HEK293 (cell line): ENCODE results near the gene RNASET2.

ENCODE experiments used
- CTCF ChIA-PET: fragments of 350-600 bp; formaldehyde crosslinking; extraction: SDS; loops from one replicate; lab custom pipeline; 2021; ENCODE audit warnings: antibody characterized with exemption; lab: Yijun Ruan, JAX
- POLR2A ChIA-PET: fragments of 300-600 bp; formaldehyde crosslinking; extraction: SDS; loops from one replicate; lab custom pipeline; 2020; ENCODE audit warnings: antibody characterized with exemption, inconsistent platforms; lab: Yijun Ruan, JAX
- H3K27ac ChIP-seq: fragments of 200-500 bp; sonication (Bioruptor generic); 2 replicates; pipeline ENCODE4 v1.5.1; 2014; ENCODE audit warnings: low read depth, low read length, control low read depth, inconsistent platforms; ENCODE audit errors: extremely low read depth
- H3K36me3 ChIP-seq, 2 experiments: fragments of 200-500 bp in 1 of 2; sonication (Bioruptor generic) in 1 of 2; 1 replicate in 1 of 2; 2 replicates in 1 of 2; pipeline ENCODE4 v1.5.1; 2014 to 2017; ENCODE audit warnings: inconsistent platforms in 2 of 2, low read length in 2 of 2; ENCODE audit not compliant: control insufficient read depth in 2 of 2, insufficient read depth in 1 of 2
- H3K4me1 ChIP-seq: fragments of 200-500 bp; sonication (Bioruptor generic); 2 replicates; pipeline ENCODE4 v1.5.1; 2014; ENCODE audit warnings: mild to moderate bottlenecking, low read length, inconsistent platforms; ENCODE audit not compliant: control insufficient read depth, insufficient read depth
- H3K4me3 ChIP-seq: 2 replicates; pipeline ENCODE4 v1.5.1; 2011; ENCODE audit warnings: low read depth, mild to moderate bottlenecking, control low read depth, low read length, moderate library complexity
- H3K9me3 ChIP-seq: fragments of 200-500 bp; sonication (Bioruptor generic); 2 replicates; pipeline ENCODE4 v1.5.1; 2014; ENCODE audit warnings: low read depth, low read length, inconsistent platforms; ENCODE audit not compliant: control insufficient read depth, insufficient read depth
- GLI2 ChIP-seq: fragments of 450-650 bp; formaldehyde crosslinking; IDR thresholded peaks from 2 replicates; pipeline ENCODE4; 2017; ENCODE audit warnings: missing biosample characterization, missing genetic modification characterization, low read depth, borderline replicate concordance
- GLIS2 ChIP-seq: fragments of 450-650 bp; formaldehyde crosslinking; IDR thresholded peaks from 2 replicates; pipeline ENCODE4 v1.5.1; 2016; ENCODE audit warnings: missing biosample characterization, missing genetic modification characterization
- MEIS1 ChIP-seq: sonication (generic); formaldehyde crosslinking; IDR thresholded peaks from 2 replicates; pipeline ENCODE4 v1.8.1; 2022; ENCODE audit warnings: missing genetic modification reagents, mild to moderate bottlenecking, borderline replicate concordance
- YY1 ChIP-seq: fragments of 450-650 bp; formaldehyde crosslinking; IDR thresholded peaks from 2 replicates; pipeline ENCODE4 v1.5.1; 2018; ENCODE audit warnings: missing biosample characterization, missing genetic modification characterization
- ZBTB8A ChIP-seq: fragments of 450-650 bp; formaldehyde crosslinking; IDR thresholded peaks from 2 replicates; pipeline ENCODE4 v1.5.1; 2016; ENCODE audit warnings: missing biosample characterization, missing genetic modification characterization
- ZFP37 ChIP-seq: fragments of 450-650 bp; formaldehyde crosslinking; IDR thresholded peaks from 2 replicates; pipeline ENCODE4 v1.5.1; 2016; ENCODE audit warnings: missing biosample characterization, missing genetic modification characterization
- ZNF19 ChIP-seq: fragments of 450-650 bp; formaldehyde crosslinking; IDR thresholded peaks from 2 replicates; pipeline ENCODE4; 2016; ENCODE audit warnings: missing biosample characterization, missing genetic modification characterization, low read depth
- ZNF24 ChIP-seq: fragments of 450-650 bp; formaldehyde crosslinking; IDR thresholded peaks from 2 replicates; pipeline ENCODE4 v1.5.1; 2016; ENCODE audit warnings: missing biosample characterization, missing genetic modification characterization
- ZNF324 ChIP-seq: fragments of 450-650 bp; formaldehyde crosslinking; IDR thresholded peaks from 2 replicates; pipeline ENCODE4 v1.5.1; 2016; ENCODE audit warnings: missing biosample characterization, missing genetic modification characterization
- ZNF366 ChIP-seq: fragments of 450-650 bp; formaldehyde crosslinking; conservative IDR thresholded peaks from 2 replicates; pipeline ENCODE4 v1.5.1; 2016; ENCODE audit warnings: missing biosample characterization, missing genetic modification characterization
- ZNF394 ChIP-seq: fragments of 450-650 bp; formaldehyde crosslinking; IDR thresholded peaks from 2 replicates; pipeline ENCODE4 v1.5.1; 2016; ENCODE audit warnings: missing biosample characterization, missing genetic modification characterization, mild to moderate bottlenecking, moderate library complexity, borderline replicate concordance
- ZNF404 ChIP-seq: fragments of 450-650 bp; formaldehyde crosslinking; IDR thresholded peaks from 2 replicates; pipeline ENCODE4 v1.5.1; 2017; ENCODE audit warnings: missing biosample characterization, missing genetic modification characterization
- ZNF529 ChIP-seq: fragments of 450-650 bp; formaldehyde crosslinking; IDR thresholded peaks from 2 replicates; pipeline ENCODE4 v1.5.1; 2017; ENCODE audit warnings: missing genetic modification characterization, missing biosample characterization; ENCODE audit not compliant: insufficient replicate concordance
- ZNF585B ChIP-seq: fragments of 450-650 bp; formaldehyde crosslinking; IDR thresholded peaks from 2 replicates; pipeline ENCODE4 v1.5.1; 2016; ENCODE audit warnings: missing biosample characterization, missing genetic modification characterization
- ZNF600 ChIP-seq: fragments of 450-650 bp; formaldehyde crosslinking; IDR thresholded peaks from 2 replicates; pipeline ENCODE4 v1.5.1; 2016; ENCODE audit warnings: missing biosample characterization, missing genetic modification characterization
- ZNF621 ChIP-seq: fragments of 450-650 bp; formaldehyde crosslinking; IDR thresholded peaks from 2 replicates; pipeline ENCODE4 v1.5.1; 2017; ENCODE audit warnings: missing biosample characterization, missing genetic modification characterization
- ZNF660 ChIP-seq: fragments of 450-650 bp; IDR thresholded peaks from 2 replicates; pipeline ENCODE4 v1.5.1; 2018; ENCODE audit warnings: missing biosample characterization, mild to moderate bottlenecking, missing genetic modification characterization
- TF ChIP-seq, protein P1 (sequence below): fragments of 450-650 bp; formaldehyde crosslinking; IDR thresholded peaks from 2 replicates; pipeline ENCODE4 v1.5.1; 2016; ENCODE audit warnings: missing biosample characterization, missing genetic modification characterization
- TF ChIP-seq, protein P2 (sequence below): fragments of 450-650 bp; formaldehyde crosslinking; IDR thresholded peaks from 2 replicates; pipeline ENCODE4 v1.5.1; 2017; ENCODE audit warnings: missing biosample characterization, missing genetic modification characterization
- TF ChIP-seq, protein P3 (sequence below): fragments of 450-650 bp; formaldehyde crosslinking; IDR thresholded peaks from 2 replicates; pipeline ENCODE4 v1.5.1; 2016; ENCODE audit warnings: missing biosample characterization, missing genetic modification characterization
- TF ChIP-seq, protein P4 (sequence below): fragments of 450-650 bp; formaldehyde crosslinking; IDR thresholded peaks from 2 replicates; pipeline ENCODE4 v1.5.1; 2016; ENCODE audit warnings: missing biosample characterization, missing genetic modification characterization
- TF ChIP-seq, protein P5 (sequence below): fragments of 450-650 bp; formaldehyde crosslinking; IDR thresholded peaks from 2 replicates; pipeline ENCODE4; 2016; ENCODE audit warnings: missing biosample characterization, missing genetic modification characterization
- TF ChIP-seq, protein P6 (sequence below): fragments of 450-650 bp; formaldehyde crosslinking; IDR thresholded peaks from 2 replicates; pipeline ENCODE4 v1.5.1; 2016; ENCODE audit warnings: missing biosample characterization, missing genetic modification characterization, low read depth

RNASET2 gene

DNA sequence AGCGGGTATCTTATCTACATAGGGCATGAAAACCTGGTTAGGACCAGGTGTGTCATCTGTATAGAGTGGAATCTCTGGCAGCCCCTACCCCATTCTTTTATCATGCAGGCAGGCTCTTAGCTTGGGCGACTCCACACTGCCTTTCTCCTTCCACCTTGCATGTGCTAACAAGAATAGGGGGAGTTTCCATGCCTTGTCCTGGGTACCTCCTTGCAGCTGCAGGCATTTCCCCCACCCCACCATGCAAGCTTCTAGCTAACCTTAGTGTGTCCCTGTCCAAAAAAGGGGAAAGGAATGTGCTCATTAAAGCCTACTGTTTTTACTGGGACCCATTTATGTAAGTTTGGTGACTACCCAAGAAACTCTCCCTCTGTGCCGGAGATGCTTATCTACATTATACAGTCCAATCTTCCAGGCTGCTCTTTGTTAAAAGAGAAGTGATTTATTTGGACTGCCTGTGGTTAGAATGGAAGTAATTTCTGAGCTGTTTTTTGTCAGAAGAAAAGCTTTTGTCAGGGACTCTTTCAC, 32.4 kb upstream of the RNASET2 start (continued):
- TF ChIP-seq, protein P1, sequence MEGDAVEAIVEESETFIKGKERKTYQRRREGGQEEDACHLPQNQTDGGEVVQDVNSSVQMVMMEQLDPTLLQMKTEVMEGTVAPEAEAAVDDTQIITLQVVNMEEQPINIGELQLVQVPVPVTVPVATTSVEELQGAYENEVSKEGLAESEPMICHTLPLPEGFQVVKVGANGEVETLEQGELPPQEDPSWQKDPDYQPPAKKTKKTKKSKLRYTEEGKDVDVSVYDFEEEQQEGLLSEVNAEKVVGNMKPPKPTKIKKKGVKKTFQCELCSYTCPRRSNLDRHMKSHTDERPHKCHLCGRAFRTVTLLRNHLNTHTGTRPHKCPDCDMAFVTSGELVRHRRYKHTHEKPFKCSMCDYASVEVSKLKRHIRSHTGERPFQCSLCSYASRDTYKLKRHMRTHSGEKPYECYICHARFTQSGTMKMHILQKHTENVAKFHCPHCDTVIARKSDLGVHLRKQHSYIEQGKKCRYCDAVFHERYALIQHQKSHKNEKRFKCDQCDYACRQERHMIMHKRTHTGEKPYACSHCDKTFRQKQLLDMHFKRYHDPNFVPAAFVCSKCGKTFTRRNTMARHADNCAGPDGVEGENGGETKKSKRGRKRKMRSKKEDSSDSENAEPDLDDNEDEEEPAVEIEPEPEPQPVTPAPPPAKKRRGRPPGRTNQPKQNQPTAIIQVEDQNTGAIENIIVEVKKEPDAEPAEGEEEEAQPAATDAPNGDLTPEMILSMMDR (tag by site-specific recombination), result no peak
- TF ChIP-seq, protein P2, sequence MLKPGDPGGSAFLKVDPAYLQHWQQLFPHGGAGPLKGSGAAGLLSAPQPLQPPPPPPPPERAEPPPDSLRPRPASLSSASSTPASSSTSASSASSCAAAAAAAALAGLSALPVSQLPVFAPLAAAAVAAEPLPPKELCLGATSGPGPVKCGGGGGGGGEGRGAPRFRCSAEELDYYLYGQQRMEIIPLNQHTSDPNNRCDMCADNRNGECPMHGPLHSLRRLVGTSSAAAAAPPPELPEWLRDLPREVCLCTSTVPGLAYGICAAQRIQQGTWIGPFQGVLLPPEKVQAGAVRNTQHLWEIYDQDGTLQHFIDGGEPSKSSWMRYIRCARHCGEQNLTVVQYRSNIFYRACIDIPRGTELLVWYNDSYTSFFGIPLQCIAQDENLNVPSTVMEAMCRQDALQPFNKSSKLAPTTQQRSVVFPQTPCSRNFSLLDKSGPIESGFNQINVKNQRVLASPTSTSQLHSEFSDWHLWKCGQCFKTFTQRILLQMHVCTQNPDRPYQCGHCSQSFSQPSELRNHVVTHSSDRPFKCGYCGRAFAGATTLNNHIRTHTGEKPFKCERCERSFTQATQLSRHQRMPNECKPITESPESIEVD, result peak; percentile 43; the same call in 1 of the 2 replicates
- no peak for TF ChIP-seq GLIS2 (tag by site-specific recombination)
- TF ChIP-seq, all 188 proteins: peak for 4

DNA sequence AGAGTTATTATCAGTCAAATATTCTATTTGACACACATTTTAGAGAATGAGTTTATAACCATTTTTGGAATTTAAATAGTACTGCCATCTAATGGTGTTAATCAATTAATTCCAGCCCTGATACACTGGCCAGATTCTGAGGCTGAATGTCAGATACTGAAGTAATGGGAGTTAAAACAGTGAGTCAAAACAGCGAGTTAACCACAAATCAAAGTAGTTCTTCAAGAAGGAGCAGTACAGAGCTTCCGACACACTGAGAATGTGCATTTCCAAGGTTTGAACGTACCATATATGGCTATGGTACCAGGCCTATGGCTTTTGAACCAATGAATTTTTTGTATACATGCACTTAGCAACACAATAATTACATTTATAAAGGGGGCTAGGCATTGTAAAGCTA, 31.6 kb upstream of the RNASET2 start:
- no peak overlapping the region for H3K27ac ChIP-seq
- H3K4me3 ChIP-seq, result no peak overlapping the region
- peaks cover 0 to 26% of the 10 kb centered on the region in 2 experiments; a peak in 2 of 3 replicates for H3K36me3 ChIP-seq
- no peaks in the 10 kb centered on the region for H3K4me1 ChIP-seq
- H3K9me3 ChIP-seq, result no peaks in the 10 kb centered on the region
- TF ChIP-seq ZNF324, result no peak
- no peak for TF ChIP-seq ZBTB8A
- TF ChIP-seq ZNF585B (tag by site-specific recombination), result no peak
- TF ChIP-seq, protein P3, sequence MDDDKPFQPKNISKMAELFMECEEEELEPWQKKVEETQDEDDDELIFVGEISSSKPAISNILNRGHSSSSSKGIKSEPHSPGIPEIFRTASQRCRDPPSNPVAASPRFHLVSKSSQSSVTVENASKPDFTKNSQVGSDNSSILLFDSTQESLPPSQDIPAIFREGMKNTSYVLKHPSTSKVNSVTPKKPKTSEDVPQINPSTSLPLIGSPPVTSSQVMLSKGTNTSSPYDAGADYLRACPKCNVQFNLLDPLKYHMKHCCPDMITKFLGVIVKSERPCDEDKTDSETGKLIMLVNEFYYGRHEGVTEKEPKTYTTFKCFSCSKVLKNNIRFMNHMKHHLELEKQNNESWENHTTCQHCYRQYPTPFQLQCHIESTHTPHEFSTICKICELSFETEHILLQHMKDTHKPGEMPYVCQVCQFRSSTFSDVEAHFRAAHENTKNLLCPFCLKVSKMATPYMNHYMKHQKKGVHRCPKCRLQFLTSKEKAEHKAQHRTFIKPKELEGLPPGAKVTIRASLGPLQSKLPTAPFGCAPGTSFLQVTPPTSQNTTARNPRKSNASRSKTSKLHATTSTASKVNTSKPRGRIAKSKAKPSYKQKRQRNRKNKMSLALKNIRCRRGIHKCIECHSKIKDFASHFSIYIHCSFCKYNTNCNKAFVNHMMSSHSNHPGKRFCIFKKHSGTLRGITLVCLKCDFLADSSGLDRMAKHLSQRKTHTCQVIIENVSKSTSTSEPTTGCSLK (tag by site-specific recombination), result no peak
- no peak for TF ChIP-seq ZNF621
- TF ChIP-seq ZNF404 (tag by site-specific recombination), result no peak
- CTCF ChIA-PET, result interaction anchor here (0.6 to 3.0 kb wide), 10 partner anchors 8 to 213 kb away, joined by 3 to 33 read pairs (median 4); no protein-coding TSS in a partner anchor
- POLR2A ChIA-PET, result interaction anchor here (2.6 kb wide), 1 partner anchor 11 kb away, joined by 29 read pairs; the partner anchor contains the start of gene CEP43

DNA sequence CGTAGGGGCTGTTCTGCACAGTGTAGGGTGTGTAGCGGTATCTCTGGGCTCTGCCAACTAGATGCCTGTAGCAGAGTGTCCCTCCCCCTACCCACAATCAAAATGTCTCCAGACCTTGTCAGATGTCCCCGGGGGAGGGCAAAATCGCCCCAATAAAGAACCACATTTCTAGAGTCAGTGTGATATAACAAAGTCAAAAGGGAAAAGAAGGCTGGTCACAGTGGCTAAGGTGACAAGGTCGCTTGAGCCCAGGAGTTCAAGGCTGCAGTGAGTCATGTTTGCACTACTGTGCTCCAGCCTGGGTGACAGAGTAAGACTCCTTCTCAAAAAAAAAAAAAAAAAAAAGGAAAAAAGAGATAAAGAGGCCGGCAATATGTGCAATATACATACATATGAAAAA, 31.1 kb upstream of the RNASET2 start:
- CTCF ChIA-PET, result interaction anchor here (1.0 to 3.0 kb wide), 5 partner anchors 9 to 212 kb away, joined by 3 to 33 read pairs (median 5); no protein-coding TSS in a partner anchor
- Histone ChIP-seq H3K9me3 (no peaks in the 10 kb centered on the region), H3K27ac (no peak overlapping the region), H3K4me3 (no peak overlapping the region), H3K36me3 (peaks cover 0 to 27% of the 10 kb centered on the region in 2 experiments; a peak in 2 of 3 replicates), H3K4me1 (no peaks in the 10 kb centered on the region)
- POLR2A ChIA-PET, result interaction anchor here (2.6 kb wide), 1 partner anchor 11 kb away, joined by 29 read pairs; the partner anchor contains the start of gene CEP43
- TF ChIP-seq ZFP37 (no peak), ZNF19 (tag by site-specific recombination) (no peak), MEIS1 (no peak), ZNF660 (no peak), ZNF366 (no peak), ZNF24 (tag by site-specific recombination) (no peak), ZNF529 (tag by site-specific recombination) (no peak), ZNF600 (no peak), YY1 (tag by site-specific recombination) (no peak), ZNF394 (tag by site-specific recombination) (no peak), GLI2 (tag by site-specific recombination) (no peak)
- TF ChIP-seq, protein P4, sequence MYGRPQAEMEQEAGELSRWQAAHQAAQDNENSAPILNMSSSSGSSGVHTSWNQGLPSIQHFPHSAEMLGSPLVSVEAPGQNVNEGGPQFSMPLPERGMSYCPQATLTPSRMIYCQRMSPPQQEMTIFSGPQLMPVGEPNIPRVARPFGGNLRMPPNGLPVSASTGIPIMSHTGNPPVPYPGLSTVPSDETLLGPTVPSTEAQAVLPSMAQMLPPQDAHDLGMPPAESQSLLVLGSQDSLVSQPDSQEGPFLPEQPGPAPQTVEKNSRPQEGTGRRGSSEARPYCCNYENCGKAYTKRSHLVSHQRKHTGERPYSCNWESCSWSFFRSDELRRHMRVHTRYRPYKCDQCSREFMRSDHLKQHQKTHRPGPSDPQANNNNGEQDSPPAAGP (tag by site-specific recombination), result no peak
- TF ChIP-seq, protein P5, sequence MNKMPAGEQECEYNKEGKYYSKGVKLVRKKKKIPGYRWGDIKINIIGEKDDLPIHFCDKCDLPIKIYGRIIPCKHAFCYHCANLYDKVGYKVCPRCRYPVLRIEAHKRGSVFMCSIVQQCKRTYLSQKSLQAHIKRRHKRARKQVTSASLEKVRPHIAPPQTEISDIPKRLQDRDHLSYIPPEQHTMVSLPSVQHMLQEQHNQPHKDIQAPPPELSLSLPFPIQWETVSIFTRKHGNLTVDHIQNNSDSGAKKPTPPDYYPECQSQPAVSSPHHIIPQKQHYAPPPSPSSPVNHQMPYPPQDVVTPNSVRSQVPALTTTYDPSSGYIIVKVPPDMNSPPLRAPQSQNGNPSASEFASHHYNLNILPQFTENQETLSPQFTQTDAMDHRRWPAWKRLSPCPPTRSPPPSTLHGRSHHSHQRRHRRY (tag by site-specific recombination), result no peak
- TF ChIP-seq, protein P6, sequence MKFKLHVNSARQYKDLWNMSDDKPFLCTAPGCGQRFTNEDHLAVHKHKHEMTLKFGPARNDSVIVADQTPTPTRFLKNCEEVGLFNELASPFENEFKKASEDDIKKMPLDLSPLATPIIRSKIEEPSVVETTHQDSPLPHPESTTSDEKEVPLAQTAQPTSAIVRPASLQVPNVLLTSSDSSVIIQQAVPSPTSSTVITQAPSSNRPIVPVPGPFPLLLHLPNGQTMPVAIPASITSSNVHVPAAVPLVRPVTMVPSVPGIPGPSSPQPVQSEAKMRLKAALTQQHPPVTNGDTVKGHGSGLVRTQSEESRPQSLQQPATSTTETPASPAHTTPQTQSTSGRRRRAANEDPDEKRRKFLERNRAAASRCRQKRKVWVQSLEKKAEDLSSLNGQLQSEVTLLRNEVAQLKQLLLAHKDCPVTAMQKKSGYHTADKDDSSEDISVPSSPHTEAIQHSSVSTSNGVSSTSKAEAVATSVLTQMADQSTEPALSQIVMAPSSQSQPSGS (tag by site-specific recombination), result no peak
